ENCODE results near the gene USO1. TPM values are rescaled to one million over a fixed set of nuclear protein-coding genes. Genes with fewer than 3 reads are reported as not detected.
"Not testable (repeated sequence)": the region's sequence is repeated elsewhere in the genome, so short reads cannot be mapped to it uniquely, and the experiment has no call there.

The USO1 gene
- total RNA-seq, 2 donors from 2014 or later = 52.0 to 53.3 TPM

DNA sequence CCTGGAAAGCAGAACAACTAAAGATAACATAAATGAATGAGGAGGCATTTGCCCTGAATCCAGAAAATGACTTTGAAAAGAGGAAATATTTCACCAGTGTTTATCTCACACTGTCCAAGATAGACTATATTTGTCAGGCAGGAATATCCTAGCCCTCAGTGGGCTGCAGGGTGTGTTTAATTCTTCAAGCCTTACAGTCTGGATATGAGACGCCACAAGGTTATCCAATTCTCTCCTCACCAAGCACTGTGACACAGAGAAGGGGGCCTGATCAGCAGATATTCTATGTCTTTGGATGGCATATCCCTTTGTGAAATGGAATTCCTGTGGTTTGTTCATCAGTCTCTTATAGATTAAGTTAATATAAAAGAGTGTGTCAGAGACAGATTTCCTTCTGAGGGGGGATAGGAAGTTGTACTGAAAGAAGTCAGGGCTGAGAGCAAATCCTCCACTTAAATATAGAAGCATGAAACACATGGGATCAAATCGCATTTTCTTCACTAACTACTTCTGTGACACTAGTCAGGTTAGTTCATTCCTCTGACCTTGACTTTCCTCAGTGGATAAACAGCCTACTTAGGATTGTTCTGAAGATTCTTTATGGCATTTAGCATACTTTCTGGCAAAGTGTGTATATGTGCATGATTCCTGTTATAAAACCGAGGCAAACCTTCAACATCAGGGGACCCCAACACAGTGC lies 44.4 kb upstream of the USO1 start:
- TF ChIP-seq, protein P1, sequence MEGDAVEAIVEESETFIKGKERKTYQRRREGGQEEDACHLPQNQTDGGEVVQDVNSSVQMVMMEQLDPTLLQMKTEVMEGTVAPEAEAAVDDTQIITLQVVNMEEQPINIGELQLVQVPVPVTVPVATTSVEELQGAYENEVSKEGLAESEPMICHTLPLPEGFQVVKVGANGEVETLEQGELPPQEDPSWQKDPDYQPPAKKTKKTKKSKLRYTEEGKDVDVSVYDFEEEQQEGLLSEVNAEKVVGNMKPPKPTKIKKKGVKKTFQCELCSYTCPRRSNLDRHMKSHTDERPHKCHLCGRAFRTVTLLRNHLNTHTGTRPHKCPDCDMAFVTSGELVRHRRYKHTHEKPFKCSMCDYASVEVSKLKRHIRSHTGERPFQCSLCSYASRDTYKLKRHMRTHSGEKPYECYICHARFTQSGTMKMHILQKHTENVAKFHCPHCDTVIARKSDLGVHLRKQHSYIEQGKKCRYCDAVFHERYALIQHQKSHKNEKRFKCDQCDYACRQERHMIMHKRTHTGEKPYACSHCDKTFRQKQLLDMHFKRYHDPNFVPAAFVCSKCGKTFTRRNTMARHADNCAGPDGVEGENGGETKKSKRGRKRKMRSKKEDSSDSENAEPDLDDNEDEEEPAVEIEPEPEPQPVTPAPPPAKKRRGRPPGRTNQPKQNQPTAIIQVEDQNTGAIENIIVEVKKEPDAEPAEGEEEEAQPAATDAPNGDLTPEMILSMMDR (IDR thresholded peaks at IDR 0.05) = no peak
- TF ChIP-seq POLR2AphosphoS5 (IDR thresholded peaks at IDR 0.05) (no peak), POLR2A (IDR thresholded peaks at IDR 0.05) (no peak)
- WGBS = 87% methylated on average over 3 of the region's 3 CpGs
- intact Hi-C loops (cut with DNase I) = loop anchor here (10.0 kb wide), 1 partner anchor 165 kb away; no protein-coding TSS in a partner anchor
- H3K4me1 ChIP-seq (replicated peaks) = no peaks in the 10 kb centered on the region
- H3K36me3 ChIP-seq = no peaks in the 10 kb centered on the region
- H3K27me3 ChIP-seq (replicated peaks; ENCODE audit: insufficient read depth) = no peaks in the 10 kb centered on the region
- no peaks in the 10 kb centered on the region for H3K9me3 ChIP-seq
- H3K4me3 ChIP-seq = no peak overlapping the region
- H3K27ac ChIP-seq = no peak overlapping the region
- DNase-seq (ENCODE audit: low spot score) = no peak

DNA sequence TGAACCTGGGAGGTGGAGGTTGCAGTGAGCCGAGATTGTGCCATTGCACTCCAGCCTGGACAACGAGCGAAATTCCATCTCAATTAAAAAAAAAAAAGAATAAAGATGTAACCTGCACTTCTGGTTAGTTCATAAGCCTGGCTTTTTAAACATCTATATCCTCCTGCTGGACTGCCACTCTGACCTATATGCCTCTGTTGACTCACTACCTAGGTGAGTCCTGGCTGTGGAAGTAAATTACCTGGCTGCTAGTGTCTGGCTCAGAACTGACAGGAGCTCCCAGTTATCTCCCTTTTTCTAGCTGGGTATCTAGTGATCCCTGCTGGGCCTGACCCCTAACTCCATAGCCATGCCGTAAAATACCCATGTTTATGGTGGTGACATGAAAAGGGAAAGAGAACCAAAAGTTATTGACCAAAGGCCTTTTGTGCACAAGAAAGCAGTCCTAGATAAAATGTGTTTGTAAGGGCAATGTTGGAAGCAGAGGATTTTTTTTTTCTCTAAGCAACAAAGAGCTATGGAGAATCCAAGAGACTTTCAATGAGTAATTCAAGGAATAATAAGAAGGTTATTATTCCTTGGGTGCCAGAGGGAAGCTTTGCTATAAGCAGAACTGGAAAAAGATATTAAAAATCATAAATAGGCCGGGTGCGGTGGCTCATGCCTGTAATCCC lies 40.8 kb upstream of the USO1 start:
- intact Hi-C loops (cut with DNase I) = no loop called here
- Histone ChIP-seq H3K9me3 (no peaks in the 10 kb centered on the region), H3K27me3 (replicated peaks; ENCODE audit: insufficient read depth) (no peaks in the 10 kb centered on the region), H3K4me3 (no peak overlapping the region), H3K4me1 (replicated peaks) (no peaks in the 10 kb centered on the region), H3K27ac (no peak overlapping the region), H3K36me3 (no peaks in the 10 kb centered on the region)
- TF ChIP-seq POLR2AphosphoS5 (IDR thresholded peaks at IDR 0.05) (no peak), POLR2A (IDR thresholded peaks at IDR 0.05) (no peak)
- no peak for DNase-seq (ENCODE audit: low spot score)
- 98% methylated on average over 6 of the region's 6 CpGs for WGBS

DNA sequence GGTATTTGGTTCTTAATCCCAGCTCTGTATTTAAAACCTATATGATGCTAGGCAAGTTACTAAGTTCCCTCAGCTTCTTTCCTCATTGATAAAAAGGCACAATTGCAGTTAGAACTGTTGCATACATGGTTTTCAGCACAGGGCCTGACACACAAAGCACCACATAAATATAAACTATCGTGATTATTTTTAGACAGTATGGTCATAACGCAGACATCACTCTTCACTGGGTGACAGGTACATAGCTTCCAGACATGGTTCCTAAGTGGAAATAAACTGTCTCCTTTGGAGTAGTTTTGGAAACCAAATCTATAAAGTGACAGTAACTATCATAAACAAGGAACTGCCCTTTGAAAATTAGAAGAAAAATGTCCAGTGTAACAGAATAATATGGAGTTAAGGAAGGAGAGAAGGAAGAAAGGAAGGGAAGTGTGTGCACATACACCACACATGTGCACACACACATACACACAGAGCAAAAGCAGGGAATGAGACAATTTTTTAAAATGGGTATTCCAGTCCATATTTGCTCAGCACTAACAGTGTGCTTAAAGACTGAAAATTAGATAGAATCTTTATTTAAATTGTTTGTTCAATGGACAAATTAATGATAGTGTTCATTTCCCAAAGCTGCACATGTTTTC lies 38.7 kb upstream of the USO1 start:
- TF ChIP-seq POLR2AphosphoS5 (IDR thresholded peaks at IDR 0.05) (no peak), POLR2A (IDR thresholded peaks at IDR 0.05) (no peak)
- TF ChIP-seq, protein P1 (IDR thresholded peaks at IDR 0.05) = no peak

DNA sequence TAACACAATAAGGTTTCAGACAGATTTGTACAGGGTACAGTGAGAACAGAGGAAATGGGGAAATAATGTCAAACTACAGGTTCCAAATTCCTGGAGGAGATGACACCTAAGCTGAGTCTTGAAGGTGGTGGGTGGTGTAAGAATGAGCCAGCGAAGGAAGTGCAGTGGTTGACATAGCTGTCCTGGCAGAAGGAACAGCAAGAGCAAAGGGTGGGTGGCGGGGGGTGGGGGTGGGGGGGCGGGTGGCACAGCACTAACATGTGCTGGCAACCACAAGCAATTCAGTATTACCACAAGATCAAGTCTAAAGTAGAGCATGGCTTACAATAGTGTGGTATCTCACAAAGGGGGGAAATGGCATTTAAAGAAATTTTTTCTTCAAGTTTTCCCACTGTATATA lies 38.0 kb upstream of the USO1 start:
- no peak for DNase-seq (ENCODE audit: low spot score)
- WGBS = 73% methylated on average over 3 of the region's 3 CpGs
- TF ChIP-seq, protein P1 (IDR thresholded peaks at IDR 0.05) = no peak
- TF ChIP-seq POLR2A (IDR thresholded peaks at IDR 0.05) = no peak
- no peak for TF ChIP-seq POLR2AphosphoS5 (IDR thresholded peaks at IDR 0.05)
- intact Hi-C loops (cut with DNase I) = no loop called here
- H3K27ac ChIP-seq = no peak overlapping the region
- no peaks in the 10 kb centered on the region for H3K4me1 ChIP-seq (replicated peaks)
- no peaks in the 10 kb centered on the region for H3K36me3 ChIP-seq
- no peaks in the 10 kb centered on the region for H3K9me3 ChIP-seq
- no peak overlapping the region for H3K4me3 ChIP-seq
- H3K27me3 ChIP-seq (replicated peaks; ENCODE audit: insufficient read depth) = no peaks in the 10 kb centered on the region

More for the DNA sequence above, 38.7 kb upstream of the USO1 start:
- Histone ChIP-seq H3K4me1 (replicated peaks) (no peaks in the 10 kb centered on the region), H3K27ac (no peak overlapping the region), H3K36me3 (no peaks in the 10 kb centered on the region), H3K9me3 (no peaks in the 10 kb centered on the region), H3K4me3 (no peak overlapping the region), H3K27me3 (replicated peaks; ENCODE audit: insufficient read depth) (no peaks in the 10 kb centered on the region)
- intact Hi-C loops (cut with DNase I) = no loop called here
- no peak for DNase-seq (ENCODE audit: low spot score)
- WGBS = 76% methylated on average over 2 of the region's 2 CpGs

DNA sequence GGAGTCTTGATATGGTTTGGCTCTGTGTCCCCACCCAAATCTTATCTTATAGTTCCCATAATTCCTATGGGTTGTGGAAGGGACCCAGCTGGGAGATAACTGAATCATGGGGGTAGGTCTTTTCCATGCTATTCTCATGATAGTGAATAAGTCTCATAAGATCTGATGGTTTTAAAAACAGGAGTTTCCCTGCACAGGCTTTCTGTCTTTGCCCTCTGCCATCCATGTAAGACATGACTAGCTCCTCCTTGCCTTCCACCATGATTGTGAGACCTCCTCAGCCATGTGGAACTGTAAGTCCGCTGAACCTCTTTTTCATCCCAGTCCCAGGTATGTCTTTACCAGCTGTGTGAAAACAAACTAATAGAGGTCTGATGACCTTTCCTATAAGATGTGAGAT lies 37.3 kb upstream of the USO1 start:
- H3K9me3 ChIP-seq; H3K27ac ChIP-seq; H3K4me1 ChIP-seq (replicated peaks); H3K27me3 ChIP-seq (replicated peaks; ENCODE audit: insufficient read depth); H3K4me3 ChIP-seq; DNase-seq (ENCODE audit: low spot score); intact Hi-C loops (cut with DNase I); H3K36me3 ChIP-seq: not testable (repeated sequence)
- 100% methylated on average over 1 of the region's 1 CpG for WGBS

DNA sequence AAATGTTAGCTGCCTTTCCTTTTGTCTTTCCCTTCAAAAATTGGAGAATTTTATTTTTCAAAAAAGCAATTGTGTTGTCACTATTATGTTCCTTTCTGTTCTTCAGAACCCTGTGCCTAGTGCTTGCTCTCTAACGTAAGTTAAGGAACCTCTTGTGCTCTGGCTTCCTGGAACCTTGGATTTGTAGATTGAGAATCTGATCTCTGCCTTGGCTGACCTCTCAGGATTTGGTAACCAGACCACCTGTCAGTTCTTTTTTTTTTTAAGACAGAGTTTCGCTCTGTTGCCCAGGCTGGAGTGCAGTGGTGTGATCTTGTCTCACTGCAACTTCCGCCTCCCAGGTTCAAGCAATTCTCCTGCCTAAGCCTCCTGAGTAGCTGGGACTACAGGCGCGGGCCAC lies 32.3 kb upstream of the USO1 start:
- H3K27me3 ChIP-seq (replicated peaks; ENCODE audit: insufficient read depth); intact Hi-C loops (cut with DNase I): not testable (repeated sequence)
- 98% methylated on average over 5 of the region's 5 CpGs for whole genome bisulfite sequencing

More for the DNA sequence above, 32.3 kb upstream of the USO1 start:
- not testable (repeated sequence) for H3K9me3 ChIP-seq; H3K36me3 ChIP-seq; H3K27ac ChIP-seq; H3K4me1 ChIP-seq (replicated peaks); DNase-seq (ENCODE audit: low spot score); H3K4me3 ChIP-seq

Data from prostate gland (tissue), 2 donors.